T-helper 1 cell (primary cell): ENCODE data around the gene ZNF668.

Experiments used
- DNase-seq, 5 donors: peaks; one replicate each; pipeline ENCODE4 v3.0.0-alpha.2; 2012 to 2020
- total RNA-seq, 4 donors: gene quantifications; one replicate each; lab custom pipeline; 2026; lab: John Stamatoyannopoulos, UW

ZNF668 gene
- total RNA-seq = 7.5 to 12.4 (median 10.4) reads per million in 4 donors

GRCh38 chr16:31073970-31074813, at the start of gene ZNF668, which contains the start of gene ZNF646:
Gene ZNF668, minus strand, starts transcription at chr16:31074240. Its CDS starts 9,781 bp downstream, at chr16:31064459.
Gene ZNF646, plus strand, starts transcription at chr16:31074422. Its CDS starts 1,903 bp downstream, at chr16:31076325.
- DNase-seq = peak; percentile 98 to 99 (median 98)

GRCh38 chr16:31120129-31120528, 46.1 kb upstream of the ZNF668 start:
- DNase-seq = no peak

GRCh38 chr16:31118223-31119155, 44.4 kb upstream of the ZNF668 start:
- DNase-seq = no peak

GRCh38 chr16:31117384-31118222, 43.6 kb upstream of the ZNF668 start, which contains the start of gene KAT8:
Gene KAT8, plus strand, starts transcription at chr16:31117664. Its CDS starts 18 bp downstream, at chr16:31117682.
- DNase-seq = peak; percentile 94 to 98 (median 97)

- DNase-seq = no peak
These were observed 40.4 kb upstream of the ZNF668 start for GRCh38 chr16:31114468-31114867.

GRCh38 chr16:31113121-31114120, 39.4 kb upstream of the ZNF668 start:
- DNase-seq = no peak

- DNase-seq = no peak
These were observed 38.7 kb upstream of the ZNF668 start for GRCh38 chr16:31112711-31113110.

GRCh38 chr16:31111881-31112466, 37.9 kb upstream of the ZNF668 start:
- DNase-seq = no peak

GRCh38 chr16:31110106-31111034, 36.3 kb upstream of the ZNF668 start:
- no peak for DNase-seq

GRCh38 chr16:31109622-31110021, 35.6 kb upstream of the ZNF668 start:
- DNase-seq = no peak

GRCh38 chr16:31108794-31109558, 34.9 kb upstream of the ZNF668 start:
- no peak for DNase-seq

- peak in 4 of 5 donors; percentile 19 to 80 (median 39) for DNase-seq
These were observed 34.2 kb upstream of the ZNF668 start, which contains the start of gene BCKDK for GRCh38 chr16:31108035-31108793. Gene BCKDK, plus strand, starts transcription at chr16:31108386. Its CDS starts 838 bp downstream, at chr16:31109224.

- peak in 1 of 5 donors; percentile 43 for DNase-seq
These were observed 33.4 kb upstream of the ZNF668 start for GRCh38 chr16:31107465-31107867.

GRCh38 chr16:31106509-31107464, 32.7 kb upstream of the ZNF668 start:
- no peak for DNase-seq

GRCh38 chr16:31105677-31106213, 31.7 kb upstream of the ZNF668 start:
- DNase-seq = peak; percentile 46 to 78 (median 63)
